Immature natural killer cell (primary cell): ENCODE measurements around the gene DDAH1. TPM values are rescaled to one million over a fixed set of nuclear protein-coding genes. Genes with fewer than 3 reads are reported as not detected.

Source experiments
- DNase-seq, 3 donors: peaks; one replicate each; pipeline ENCODE4 v3.0.0; 2022; ENCODE audit warnings: mixed read lengths in 1 of 3
- H3K27ac Mint-ChIP-seq, 6 donors: one replicate each; pipeline ENCODE4 v1.8.0; 2020; ENCODE audit warnings: mixed read lengths in 6 of 6, mild to moderate bottlenecking in 5 of 6, inconsistent platforms in 4 of 6, moderate library complexity in 3 of 6
- H3K27me3 Mint-ChIP-seq, 3 donors: one replicate each; pipeline ENCODE4 v1.8.0; 2020 to 2021; ENCODE audit warnings: low read depth in 3 of 3, mild to moderate bottlenecking in 3 of 3, mixed read lengths in 3 of 3, moderate library complexity in 3 of 3, inconsistent platforms in 1 of 3
- H3K36me3 Mint-ChIP-seq, 3 donors: one replicate each; pipeline ENCODE4 v1.8.0; 2020; ENCODE audit warnings: mixed read lengths in 3 of 3, inconsistent platforms in 2 of 3, mild to moderate bottlenecking in 2 of 3
- H3K4me1 Mint-ChIP-seq, 2 donors: one replicate each; pipeline ENCODE4 v1.8.0; 2020; ENCODE audit warnings: inconsistent platforms in 2 of 2, mild to moderate bottlenecking in 2 of 2, mixed read lengths in 2 of 2, moderate library complexity in 1 of 2
- H3K4me3 Mint-ChIP-seq, 5 donors: one replicate each; pipeline ENCODE4 v1.8.0; 2020; ENCODE audit warnings: mild to moderate bottlenecking in 5 of 5, mixed read lengths in 5 of 5, inconsistent platforms in 3 of 5, moderate library complexity in 3 of 5
- H3K9me3 Mint-ChIP-seq, 6 donors: one replicate each; pipeline ENCODE4 v1.8.0; 2020; ENCODE audit warnings: mild to moderate bottlenecking in 6 of 6, mixed read lengths in 6 of 6, inconsistent platforms in 4 of 6, moderate library complexity in 3 of 6
- polyA plus RNA-seq, 3 donors: library from polyadenylated mRNA; unstranded; fragments of 300-500 nt; fragmentation: Illumina TruSeq; gene quantifications; one replicate each; pipeline ENCODE4 v1.2.3, GENCODE V29; 2021

Gene DDAH1
- polyA plus RNA-seq, 3 donors from 2014 or later, result not detected

- no peaks in the 10 kb centered on the region for H3K27me3 Mint-ChIP-seq
- H3K9me3 Mint-ChIP-seq, result no peaks in the 10 kb centered on the region
- H3K4me3 Mint-ChIP-seq, result no peak overlapping the region
- H3K4me1 Mint-ChIP-seq, result no peaks in the 10 kb centered on the region
- DNase-seq, result no peak
- no peaks in the 10 kb centered on the region for H3K36me3 Mint-ChIP-seq
- no peak overlapping the region for H3K27ac Mint-ChIP-seq
These were observed 51.8 kb downstream of the DDAH1 start for GRCh38 chr1:85413169-85413568.

- no peak for DNase-seq
- no peaks in the 10 kb centered on the region for H3K9me3 Mint-ChIP-seq
- no peaks in the 10 kb centered on the region for H3K27me3 Mint-ChIP-seq
- no peak overlapping the region for H3K27ac Mint-ChIP-seq
- no peaks in the 10 kb centered on the region for H3K4me1 Mint-ChIP-seq
- H3K4me3 Mint-ChIP-seq, result no peak overlapping the region
- no peaks in the 10 kb centered on the region for H3K36me3 Mint-ChIP-seq
These were observed 53.2 kb downstream of the DDAH1 start for GRCh38 chr1:85411567-85412305.

- no peaks in the 10 kb centered on the region for H3K9me3 Mint-ChIP-seq
- no peaks in the 10 kb centered on the region for H3K4me1 Mint-ChIP-seq
- H3K27ac Mint-ChIP-seq, result no peak overlapping the region
- no peak for DNase-seq
- no peaks in the 10 kb centered on the region for H3K36me3 Mint-ChIP-seq
- no peaks in the 10 kb centered on the region for H3K27me3 Mint-ChIP-seq
- H3K4me3 Mint-ChIP-seq, result no peak overlapping the region
These were observed 55.4 kb downstream of the DDAH1 start for GRCh38 chr1:85409516-85409915.

GRCh38 chr1:85407746-85408377, 57.1 kb downstream of the DDAH1 start:
- DNase-seq, result no peak
- no peaks in the 10 kb centered on the region for H3K36me3 Mint-ChIP-seq
- no peak overlapping the region for H3K27ac Mint-ChIP-seq
- H3K9me3 Mint-ChIP-seq, result no peaks in the 10 kb centered on the region
- H3K4me1 Mint-ChIP-seq, result no peaks in the 10 kb centered on the region
- no peaks in the 10 kb centered on the region for H3K27me3 Mint-ChIP-seq
- H3K4me3 Mint-ChIP-seq, result no peak overlapping the region

GRCh38 chr1:85406887-85407533, 57.9 kb downstream of the DDAH1 start:
- Mint-ChIP-seq H3K27me3 (no peaks in the 10 kb centered on the region), H3K9me3 (no peaks in the 10 kb centered on the region), H3K27ac (no peak overlapping the region), H3K4me1 (no peaks in the 10 kb centered on the region), H3K4me3 (no peak overlapping the region), H3K36me3 (no peaks in the 10 kb centered on the region)
- no peak for DNase-seq

GRCh38 chr1:85406081-85406480, 58.9 kb downstream of the DDAH1 start:
- Mint-ChIP-seq H3K27ac (no peak overlapping the region), H3K4me1 (no peaks in the 10 kb centered on the region), H3K27me3 (no peaks in the 10 kb centered on the region), H3K9me3 (no peaks in the 10 kb centered on the region), H3K36me3 (no peaks in the 10 kb centered on the region), H3K4me3 (no peak overlapping the region)
- DNase-seq, result no peak

- Mint-ChIP-seq H3K27ac (no peak overlapping the region), H3K27me3 (no peaks in the 10 kb centered on the region), H3K4me1 (no peaks in the 10 kb centered on the region), H3K9me3 (no peaks in the 10 kb centered on the region), H3K4me3 (no peak overlapping the region), H3K36me3 (no peaks in the 10 kb centered on the region)
- DNase-seq, result no peak
These were observed 60.6 kb downstream of the DDAH1 start for GRCh38 chr1:85404408-85404807.

GRCh38 chr1:85398391-85399064, 66.4 kb downstream of the DDAH1 start:
- Mint-ChIP-seq H3K27me3 (peaks cover 0 to 7% (median 3%) of the 10 kb centered on the region in 3 donors), H3K9me3 (no peaks in the 10 kb centered on the region), H3K27ac (no peak overlapping the region), H3K4me3 (no peak overlapping the region), H3K4me1 (no peaks in the 10 kb centered on the region), H3K36me3 (no peaks in the 10 kb centered on the region)
- DNase-seq, result no peak

GRCh38 chr1:85397490-85398032, 67.4 kb downstream of the DDAH1 start:
- Mint-ChIP-seq H3K36me3 (no peaks in the 10 kb centered on the region), H3K4me1 (no peaks in the 10 kb centered on the region), H3K27ac (no peak overlapping the region), H3K9me3 (no peaks in the 10 kb centered on the region), H3K4me3 (no peak overlapping the region), H3K27me3 (peaks cover 2 to 7% (median 3%) of the 10 kb centered on the region in 3 donors)
- no peak for DNase-seq

GRCh38 chr1:85396194-85396593, 68.8 kb downstream of the DDAH1 start:
- H3K27me3 Mint-ChIP-seq, result peaks cover 2 to 7% (median 3%) of the 10 kb centered on the region in 3 donors
- DNase-seq, result no peak
- no peaks in the 10 kb centered on the region for H3K9me3 Mint-ChIP-seq
- H3K4me3 Mint-ChIP-seq, result no peak overlapping the region
- H3K4me1 Mint-ChIP-seq, result no peaks in the 10 kb centered on the region
- no peak overlapping the region for H3K27ac Mint-ChIP-seq
- no peaks in the 10 kb centered on the region for H3K36me3 Mint-ChIP-seq

GRCh38 chr1:85394130-85394529, 70.8 kb downstream of the DDAH1 start:
- Mint-ChIP-seq H3K36me3 (no peaks in the 10 kb centered on the region), H3K27ac (no peak overlapping the region), H3K4me3 (no peak overlapping the region), H3K27me3 (peaks cover 3 to 8% (median 7%) of the 10 kb centered on the region in 3 donors), H3K9me3 (no peaks in the 10 kb centered on the region), H3K4me1 (no peaks in the 10 kb centered on the region)
- DNase-seq, result no peak

- Mint-ChIP-seq H3K9me3 (no peaks in the 10 kb centered on the region), H3K27me3 (peaks cover 3 to 8% (median 7%) of the 10 kb centered on the region in 3 donors), H3K27ac (no peak overlapping the region), H3K36me3 (no peaks in the 10 kb centered on the region), H3K4me3 (no peak overlapping the region), H3K4me1 (no peaks in the 10 kb centered on the region)
- no peak for DNase-seq
These were observed 71.5 kb downstream of the DDAH1 start for GRCh38 chr1:85393490-85393889.

GRCh38 chr1:85388416-85388815, 76.5 kb downstream of the DDAH1 start:
- peaks cover 0 to 10% (median 0%) of the 10 kb centered on the region in 6 donors for H3K9me3 Mint-ChIP-seq
- H3K27ac Mint-ChIP-seq, result no peak overlapping the region
- H3K4me1 Mint-ChIP-seq, result no peaks in the 10 kb centered on the region
- H3K4me3 Mint-ChIP-seq, result no peak overlapping the region
- no peaks in the 10 kb centered on the region for H3K36me3 Mint-ChIP-seq
- no peak for DNase-seq
- H3K27me3 Mint-ChIP-seq, result peaks cover 0 to 13% (median 0%) of the 10 kb centered on the region in 3 donors

GRCh38 chr1:85387781-85388180, 77.2 kb downstream of the DDAH1 start:
- Mint-ChIP-seq H3K36me3 (no peaks in the 10 kb centered on the region), H3K27ac (no peak overlapping the region), H3K27me3 (peaks cover 0 to 11% (median 2%) of the 10 kb centered on the region in 3 donors), H3K4me1 (no peaks in the 10 kb centered on the region), H3K4me3 (no peak overlapping the region), H3K9me3 (peaks cover 0 to 15% (median 0%) of the 10 kb centered on the region in 6 donors)
- no peak for DNase-seq
